Measurements from ENCODE around the gene NACA2. TPM values are rescaled to one million over a fixed set of nuclear protein-coding genes. Genes with fewer than 3 reads are reported as not detected.
A peak's percentile ranks its signal among the peaks of the same experiment; 100 is the strongest.
"Not testable (repeated sequence)": the region's sequence is repeated elsewhere in the genome, so short reads cannot be mapped to it uniquely, and the experiment has no call there.

NACA2 gene
- total RNA-seq, 1 donor from 2014 or later: not detected

GRCh38 chr17:61579347-61579746 lies 11.7 kb downstream of the NACA2 start:
- TF ChIP-seq CTCF (IDR thresholded peaks at IDR 0.05): no peak
- intact Hi-C loops (cut with DNase I): no loop called here
- no peaks in the 10 kb centered on the region for H3K9me3 ChIP-seq

GRCh38 chr17:61578645-61579044 lies 12.4 kb downstream of the NACA2 start:
- Histone ChIP-seq H3K4me3 (no peak overlapping the region), H3K36me3 (no peaks in the 10 kb centered on the region), H3K27me3 (no peaks in the 10 kb centered on the region), H3K4me1 (no peaks in the 10 kb centered on the region), H3K9me3 (no peaks in the 10 kb centered on the region), H3K27ac (no peak overlapping the region)
- intact Hi-C loops (cut with DNase I): no loop called here
- TF ChIP-seq CTCF (IDR thresholded peaks at IDR 0.05): no peak
- DNase-seq (ENCODE audit: low spot score in 2 of 2): no peak

More at GRCh38 chr17:61579347-61579746, 11.7 kb downstream of the NACA2 start:
- Histone ChIP-seq H3K27me3 (no peaks in the 10 kb centered on the region), H3K4me1 (no peaks in the 10 kb centered on the region), H3K27ac (no peak overlapping the region), H3K4me3 (no peak overlapping the region), H3K36me3 (no peaks in the 10 kb centered on the region)
- no peak for DNase-seq (ENCODE audit: low spot score in 2 of 2)

DNA sequence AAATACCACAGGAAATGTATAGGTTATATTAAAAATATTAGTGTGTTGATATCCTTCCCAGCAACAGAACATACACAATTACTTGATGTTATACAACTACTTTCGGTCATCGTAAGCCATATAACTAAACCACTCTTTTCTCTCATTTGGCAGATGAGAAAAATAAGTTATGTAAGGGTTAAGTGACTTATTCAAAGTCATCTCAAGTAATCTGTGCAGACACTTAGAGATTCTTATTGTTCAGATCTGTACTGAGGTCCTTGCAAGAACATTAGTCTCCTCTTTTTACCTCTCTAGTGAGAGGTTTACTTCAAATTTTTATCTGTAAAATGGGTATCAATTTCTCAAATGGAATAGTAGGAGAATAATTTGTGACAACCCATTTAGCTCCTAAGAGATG lies 15.0 kb downstream of the NACA2 start:
- intact Hi-C loops (cut with DNase I): no loop called here
- H3K36me3 ChIP-seq: no peaks in the 10 kb centered on the region
- H3K27ac ChIP-seq: no peak overlapping the region
- no peak overlapping the region for H3K4me3 ChIP-seq
- no peaks in the 10 kb centered on the region for H3K27me3 ChIP-seq
- no peak for TF ChIP-seq CTCF (IDR thresholded peaks at IDR 0.05)
- no peaks in the 10 kb centered on the region for H3K4me1 ChIP-seq
- DNase-seq (ENCODE audit: low spot score in 2 of 2): no peak
- no peaks in the 10 kb centered on the region for H3K9me3 ChIP-seq

- Histone ChIP-seq H3K4me3 (no peak overlapping the region), H3K4me1 (no peaks in the 10 kb centered on the region), H3K36me3 (no peaks in the 10 kb centered on the region), H3K27ac (no peak overlapping the region), H3K9me3 (no peaks in the 10 kb centered on the region), H3K27me3 (no peaks in the 10 kb centered on the region)
- intact Hi-C loops (cut with DNase I): no loop called here
- no peak for DNase-seq (ENCODE audit: low spot score in 2 of 2)
- TF ChIP-seq CTCF (IDR thresholded peaks at IDR 0.05): no peak
Observed at GRCh38 chr17:61575352-61575975, 15.6 kb downstream of the NACA2 start.

GRCh38 chr17:61574542-61575351 lies 16.3 kb downstream of the NACA2 start:
- intact Hi-C loops (cut with DNase I): no loop called here
- Histone ChIP-seq H3K27ac (no peak overlapping the region), H3K36me3 (no peaks in the 10 kb centered on the region), H3K4me1 (no peaks in the 10 kb centered on the region), H3K27me3 (no peaks in the 10 kb centered on the region), H3K4me3 (peak overlapping the region in 1 of 2 donors; percentile 3), H3K9me3 (peaks cover 0 to 3% of the 10 kb centered on the region in 2 donors)
- peak in 1 of 3 experiments; percentile 27 for TF ChIP-seq CTCF (IDR thresholded peaks at IDR 0.05)
- DNase-seq (ENCODE audit: low spot score in 2 of 2): no peak

- H3K9me3 ChIP-seq; DNase-seq (ENCODE audit: low spot score in 2 of 2); intact Hi-C loops (cut with DNase I); H3K4me3 ChIP-seq; H3K27ac ChIP-seq; H3K4me1 ChIP-seq; H3K36me3 ChIP-seq; H3K27me3 ChIP-seq: not testable (repeated sequence)
Observed at GRCh38 chr17:61572547-61572946, 18.5 kb downstream of the NACA2 start.
